IPS-15b (cell line): ENCODE measurements around the gene TRAM2.
A peak's percentile ranks its signal among the peaks of the same experiment; 100 is the strongest.

Experiments
- H3K27me3 ChIP-seq: one replicate; pipeline ENCODE4 v1.6.1; 2013; ENCODE audit warnings: low read length; ENCODE audit not compliant: control insufficient read depth, insufficient read depth
- H3K36me3 ChIP-seq: one replicate; pipeline ENCODE4 v1.6.1; 2013; ENCODE audit warnings: low read length; ENCODE audit not compliant: control insufficient read depth, insufficient read depth
- H3K4me1 ChIP-seq: one replicate; pipeline ENCODE4 v1.6.1; 2013; ENCODE audit warnings: mild to moderate bottlenecking, low read length; ENCODE audit not compliant: control insufficient read depth, insufficient read depth
- H3K4me3 ChIP-seq: one replicate; pipeline ENCODE4 v1.5.1; 2013; ENCODE audit warnings: low read depth, low read length
- H3K9ac ChIP-seq: one replicate; pipeline ENCODE4 v1.6.1; 2013; ENCODE audit warnings: low read depth, mild to moderate bottlenecking, low read length
- H3K9me3 ChIP-seq: one replicate; pipeline ENCODE4 v1.6.1; 2013; ENCODE audit warnings: mild to moderate bottlenecking, low read length; ENCODE audit not compliant: control insufficient read depth, insufficient read depth

Gene TRAM2

DNA sequence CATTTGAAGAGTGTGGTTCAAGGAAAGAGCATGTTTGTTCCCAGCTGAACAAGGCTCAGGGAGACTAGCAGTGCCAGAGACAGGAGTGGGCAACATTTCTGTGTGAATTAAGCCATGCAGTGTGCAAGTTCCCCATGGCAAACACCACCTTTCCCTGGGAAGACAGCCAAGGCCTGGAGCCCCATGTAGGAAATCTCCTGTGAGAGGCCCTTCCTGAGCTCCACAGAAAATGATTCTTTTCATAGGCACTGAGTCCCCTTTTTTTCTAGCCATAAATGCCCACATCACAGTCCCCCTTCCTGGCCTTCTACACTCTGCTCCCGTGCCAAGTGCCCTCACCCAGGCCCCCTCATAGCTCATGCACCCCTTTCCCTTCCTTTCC, 11.8 kb upstream of the TRAM2 start:
- Histone ChIP-seq H3K9ac (no peak overlapping the region), H3K4me3 (no peak overlapping the region), H3K9me3 (no peaks in the 10 kb centered on the region), H3K27me3 (no peaks in the 10 kb centered on the region), H3K36me3 (no peaks in the 10 kb centered on the region), H3K4me1 (no peaks in the 10 kb centered on the region)

DNA sequence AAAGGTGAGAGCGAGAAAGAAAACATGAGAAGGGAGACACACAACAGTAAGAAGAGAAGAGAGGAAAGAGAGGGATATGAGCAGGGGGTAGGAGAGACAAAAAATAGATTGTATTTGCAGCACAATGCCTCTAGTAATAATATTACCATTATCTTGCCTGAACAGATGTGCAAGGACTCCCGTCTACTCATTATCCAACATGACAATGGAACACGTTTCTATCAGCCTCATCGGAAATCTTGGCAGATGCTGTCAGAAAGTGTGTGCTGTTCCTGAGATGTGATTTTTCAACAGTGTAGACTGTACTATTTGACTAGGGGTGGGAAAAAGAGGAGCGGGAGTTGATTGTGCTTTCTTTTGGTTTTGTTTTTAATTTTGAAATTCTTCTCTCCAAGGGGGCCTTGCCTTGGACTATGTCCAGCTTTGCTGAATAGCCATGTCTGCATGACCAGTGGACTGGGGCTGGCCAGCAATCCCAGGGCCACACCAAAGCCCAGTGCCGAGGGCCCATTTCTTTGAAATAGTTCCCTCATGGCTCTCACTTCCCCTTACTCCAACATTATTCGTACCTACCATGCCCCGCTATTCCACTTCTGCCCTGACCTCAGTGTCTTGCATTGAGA, 11.3 kb upstream of the TRAM2 start:
- H3K36me3 ChIP-seq = no peaks in the 10 kb centered on the region
- no peak overlapping the region for H3K4me3 ChIP-seq
- no peaks in the 10 kb centered on the region for H3K27me3 ChIP-seq
- H3K9ac ChIP-seq = no peak overlapping the region
- no peaks in the 10 kb centered on the region for H3K9me3 ChIP-seq
- no peaks in the 10 kb centered on the region for H3K4me1 ChIP-seq

DNA sequence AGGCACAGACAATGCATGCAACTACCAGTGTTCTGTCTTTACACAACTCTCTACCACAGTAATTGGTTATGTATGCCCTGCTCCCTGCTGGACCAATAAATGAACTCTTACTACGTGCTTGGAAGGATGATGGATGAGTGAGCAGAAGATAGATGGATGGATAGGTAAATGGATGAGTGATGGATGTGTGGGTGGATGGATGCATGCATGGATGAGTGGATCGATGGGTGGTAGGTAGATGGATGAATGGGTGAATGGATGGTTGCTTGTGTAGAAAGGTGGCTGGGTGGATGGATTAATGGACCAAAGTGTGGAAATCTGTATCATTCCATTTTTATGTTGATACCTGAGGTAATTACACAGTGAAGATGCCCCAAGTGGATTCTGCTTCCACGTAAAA, 10.1 kb upstream of the TRAM2 start:
- no peaks in the 10 kb centered on the region for H3K36me3 ChIP-seq
- no peaks in the 10 kb centered on the region for H3K9me3 ChIP-seq
- H3K9ac ChIP-seq = no peak overlapping the region
- no peak overlapping the region for H3K4me3 ChIP-seq
- no peaks in the 10 kb centered on the region for H3K4me1 ChIP-seq
- H3K27me3 ChIP-seq = no peaks in the 10 kb centered on the region

GRCh38 chr6:52584203-52584602, 7.3 kb upstream of the TRAM2 start:
- no peaks in the 10 kb centered on the region for H3K9me3 ChIP-seq
- H3K27me3 ChIP-seq = no peaks in the 10 kb centered on the region
- no peak overlapping the region for H3K9ac ChIP-seq
- no peaks in the 10 kb centered on the region for H3K36me3 ChIP-seq
- H3K4me3 ChIP-seq = no peak overlapping the region
- H3K4me1 ChIP-seq = no peaks in the 10 kb centered on the region

DNA sequence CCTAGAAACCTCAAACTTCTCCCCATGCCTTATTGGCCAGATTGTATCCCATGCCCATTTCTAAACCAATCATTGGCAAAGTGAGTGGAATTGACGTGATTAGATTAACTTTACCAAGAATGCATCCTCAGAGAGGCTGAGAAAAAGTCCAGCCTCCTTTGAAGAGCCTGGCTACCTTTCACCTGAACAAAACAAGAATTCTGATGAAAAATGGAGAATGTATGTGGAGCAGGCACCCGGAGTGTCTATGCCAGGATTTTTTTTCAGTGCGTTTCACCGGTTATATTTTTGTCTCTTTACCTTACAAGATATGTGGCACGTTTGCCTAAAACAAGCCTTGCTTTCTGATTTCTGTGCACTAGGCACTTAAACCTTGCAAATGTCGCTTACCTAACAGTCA, 6.1 kb upstream of the TRAM2 start:
- Histone ChIP-seq H3K4me1 (no peaks in the 10 kb centered on the region), H3K9ac (no peak overlapping the region), H3K36me3 (no peaks in the 10 kb centered on the region), H3K9me3 (no peaks in the 10 kb centered on the region), H3K4me3 (no peak overlapping the region), H3K27me3 (no peaks in the 10 kb centered on the region)

DNA sequence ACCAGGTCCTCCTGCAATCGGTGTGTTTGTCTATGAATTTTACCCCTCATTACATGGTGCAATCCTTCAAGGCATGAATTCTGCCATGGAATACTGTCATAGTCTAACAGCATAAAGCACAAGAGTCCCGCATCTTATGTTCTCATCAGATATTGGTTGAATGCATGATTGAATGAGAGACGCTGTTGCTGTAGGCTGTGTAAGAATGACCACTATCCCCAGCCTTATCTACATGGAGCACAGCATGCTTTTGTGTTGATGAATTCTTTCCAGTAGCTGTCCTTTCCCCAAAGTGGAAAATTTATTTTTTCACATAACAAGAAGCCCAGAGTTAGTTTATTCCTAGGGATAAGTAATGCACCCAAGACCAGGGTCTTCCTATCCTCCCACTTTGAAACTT, 5.6 kb upstream of the TRAM2 start:
- no peaks in the 10 kb centered on the region for H3K4me1 ChIP-seq
- H3K9ac ChIP-seq = no peak overlapping the region
- H3K9me3 ChIP-seq = no peaks in the 10 kb centered on the region
- H3K4me3 ChIP-seq = no peak overlapping the region
- no peaks in the 10 kb centered on the region for H3K36me3 ChIP-seq
- H3K27me3 ChIP-seq = no peaks in the 10 kb centered on the region

DNA sequence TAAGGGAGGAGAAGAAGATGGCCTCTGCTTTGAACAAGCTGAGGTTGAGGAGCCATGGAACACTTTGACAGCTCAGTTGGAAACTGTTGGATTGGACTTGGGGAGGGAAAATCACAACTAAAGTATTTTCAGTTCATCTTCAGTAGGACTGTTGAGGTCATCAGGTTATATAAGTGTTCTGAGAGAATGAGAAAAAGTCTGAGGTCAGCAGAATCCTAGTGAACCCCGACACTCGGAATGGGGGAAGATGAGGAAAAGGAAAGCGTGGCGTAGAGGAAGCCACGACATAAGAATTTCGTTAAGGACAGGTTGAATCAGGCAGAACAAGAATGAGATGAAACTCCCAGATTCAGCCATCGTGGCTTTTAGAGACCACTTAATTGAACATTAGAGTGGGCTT, 4.0 kb upstream of the TRAM2 start:
- Histone ChIP-seq H3K4me1 (peaks cover under 1% of the 10 kb centered on the region), H3K9ac (no peak overlapping the region), H3K36me3 (no peaks in the 10 kb centered on the region), H3K27me3 (no peaks in the 10 kb centered on the region), H3K4me3 (no peak overlapping the region), H3K9me3 (no peaks in the 10 kb centered on the region)

GRCh38 chr6:52579006-52579660, 2.3 kb upstream of the TRAM2 start:
- H3K4me3 ChIP-seq = no peak overlapping the region
- no peak overlapping the region for H3K9ac ChIP-seq
- H3K36me3 ChIP-seq = no peaks in the 10 kb centered on the region
- H3K27me3 ChIP-seq = no peaks in the 10 kb centered on the region
- no peaks in the 10 kb centered on the region for H3K9me3 ChIP-seq
- peaks cover 10% of the 10 kb centered on the region for H3K4me1 ChIP-seq

DNA sequence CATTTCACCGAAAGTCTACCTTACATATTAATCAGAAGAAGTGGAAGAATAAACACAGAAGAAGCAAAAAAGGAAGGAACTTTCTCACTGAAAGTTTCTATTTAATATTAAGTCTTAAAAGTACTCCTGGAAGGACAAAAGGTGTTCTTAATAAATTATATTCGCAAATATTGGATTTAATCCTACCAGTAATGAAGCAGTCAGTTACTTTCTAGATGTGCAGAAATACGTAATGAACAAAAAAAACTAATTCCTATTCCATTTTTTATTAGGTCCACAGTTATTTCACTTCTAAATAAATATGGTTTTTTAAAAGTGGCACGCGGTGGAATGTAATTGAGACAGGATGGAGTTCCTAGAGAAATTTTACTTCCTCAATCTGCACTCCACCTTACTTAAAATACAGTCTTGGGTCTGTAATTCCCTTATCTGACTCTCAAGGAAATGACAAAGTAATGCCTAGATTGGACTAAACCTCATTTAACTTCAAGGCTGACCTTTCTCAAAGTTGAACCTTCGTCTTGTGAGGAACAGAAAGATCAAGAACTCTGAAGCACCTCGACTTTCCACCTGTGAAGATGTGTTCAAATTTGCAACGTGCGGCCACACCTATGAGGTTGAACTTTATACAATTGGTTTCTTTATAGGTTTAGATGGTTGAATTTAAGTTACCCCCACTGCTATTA, 1.1 kb upstream of the TRAM2 start:
- peak overlapping the region; percentile 84 for H3K9ac ChIP-seq
- peak overlapping the region; percentile 55 for H3K4me3 ChIP-seq
- no peaks in the 10 kb centered on the region for H3K27me3 ChIP-seq
- H3K4me1 ChIP-seq = peaks cover 15% of the 10 kb centered on the region
- no peaks in the 10 kb centered on the region for H3K36me3 ChIP-seq
- H3K9me3 ChIP-seq = no peaks in the 10 kb centered on the region

DNA sequence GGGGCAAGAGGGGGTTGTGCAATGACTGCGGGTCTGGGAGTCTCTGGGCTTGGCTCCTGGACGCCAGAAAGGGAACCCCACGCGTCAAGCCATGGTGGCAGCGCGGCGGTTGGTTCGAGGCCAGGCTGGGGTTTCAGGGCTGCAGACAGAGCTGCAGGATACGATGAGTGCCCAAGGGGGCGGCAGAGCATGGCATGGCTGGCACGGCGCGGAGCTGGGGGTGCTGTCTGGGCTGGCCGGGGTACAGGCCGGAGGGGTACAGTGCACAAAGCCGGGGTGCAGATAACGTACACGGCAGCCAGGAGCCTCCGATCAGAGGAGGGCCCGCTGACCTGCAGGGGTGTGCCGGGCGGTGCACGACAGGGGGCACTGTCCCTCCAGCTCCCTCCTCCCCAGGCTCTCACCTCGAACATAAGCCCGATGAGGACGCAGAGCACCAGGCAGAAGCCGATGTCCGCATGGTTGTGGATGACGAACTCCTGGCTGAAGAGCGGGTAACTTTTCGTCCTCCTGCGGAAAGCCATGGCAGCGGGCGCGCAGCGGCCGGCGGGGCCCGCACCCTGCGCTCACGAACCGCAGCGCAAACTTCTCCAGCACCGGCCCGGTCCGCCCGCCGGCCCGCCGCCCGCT, 353 bp downstream of the TRAM2 start:
- peaks cover 16% of the 10 kb centered on the region for H3K4me1 ChIP-seq
- no peaks in the 10 kb centered on the region for H3K36me3 ChIP-seq
- H3K27me3 ChIP-seq = no peaks in the 10 kb centered on the region

DNA sequence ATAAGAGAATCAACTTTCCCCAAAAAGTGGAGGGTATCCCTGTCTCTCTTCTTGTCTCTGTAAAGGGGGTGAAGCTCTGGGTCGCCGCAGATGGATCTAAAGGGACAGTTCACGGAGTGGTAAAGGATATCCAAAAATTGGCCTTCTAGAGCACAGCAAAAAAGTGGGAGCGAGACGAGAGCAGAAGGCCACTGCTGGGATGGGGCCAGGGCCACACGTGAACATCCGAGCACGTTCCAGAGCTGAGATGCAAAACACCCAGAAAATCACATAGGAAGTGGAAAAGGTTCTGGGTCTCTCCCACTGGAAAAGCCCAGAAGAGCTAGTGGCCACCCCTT, 837 bp downstream of the TRAM2 start:
- Histone ChIP-seq H3K9me3 (no peaks in the 10 kb centered on the region), H3K36me3 (no peaks in the 10 kb centered on the region), H3K9ac (peak overlapping the region; percentile 37), H3K4me3 (peak overlapping the region; percentile 84), H3K4me1 (peaks cover 16% of the 10 kb centered on the region), H3K27me3 (no peaks in the 10 kb centered on the region)

More for the DNA sequence above, 353 bp downstream of the TRAM2 start:
- H3K9ac ChIP-seq = peak overlapping the region; percentile 37
- H3K9me3 ChIP-seq = no peaks in the 10 kb centered on the region
- peak overlapping the region; percentile 84 for H3K4me3 ChIP-seq

DNA sequence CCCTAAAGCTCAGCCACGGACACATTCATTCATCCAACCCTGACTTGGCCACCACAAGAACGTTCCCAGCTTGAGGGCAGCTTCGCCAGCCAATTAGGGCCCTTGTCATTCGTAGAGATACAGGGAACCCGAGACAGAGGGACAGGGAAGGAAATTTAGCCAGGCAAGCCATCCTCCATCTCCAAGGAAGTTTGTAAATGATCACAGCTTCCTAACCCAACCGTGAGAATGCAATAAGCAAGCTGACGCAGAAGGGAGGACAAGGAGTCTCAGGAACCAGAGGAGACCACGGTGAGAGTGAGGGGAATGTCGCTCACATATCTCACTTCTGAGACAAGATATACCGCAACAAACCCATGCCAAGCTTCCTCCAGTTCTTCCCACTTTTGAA, 1.4 kb downstream of the TRAM2 start:
- no peaks in the 10 kb centered on the region for H3K9me3 ChIP-seq
- no peaks in the 10 kb centered on the region for H3K27me3 ChIP-seq
- H3K36me3 ChIP-seq = no peaks in the 10 kb centered on the region
- no peak overlapping the region for H3K9ac ChIP-seq
- H3K4me3 ChIP-seq = peak overlapping the region; percentile 84
- H3K4me1 ChIP-seq = peaks cover 16% of the 10 kb centered on the region
